Transverse colon (tissue), 4 donors: ENCODE measurements around the gene RILPL1. TPM values are rescaled to one million over a fixed set of nuclear protein-coding genes. Genes with fewer than 3 reads are reported as not detected.

Source experiments
- DNase-seq: peaks from one replicate; pipeline ENCODE4 v3.0.0-alpha.2; 2019
- H3K27ac ChIP-seq, 4 donors: fragments of 200-600 bp; sonication (generic); 2 replicates each; pipeline ENCODE4 v1.5.1; 2016 to 2018; ENCODE audit warnings: inconsistent platforms in 4 of 4
- H3K27me3 ChIP-seq: fragments of 200-600 bp; sonication (generic); 2 replicates; pipeline ENCODE4 v1.5.1; 2017; ENCODE audit warnings: inconsistent platforms
- H3K36me3 ChIP-seq, 4 donors: fragments of 200-600 bp; sonication (generic); 2 replicates each; pipeline ENCODE4 v1.5.1; 2017 to 2019; ENCODE audit warnings: inconsistent platforms in 4 of 4
- H3K4me1 ChIP-seq, 4 donors: fragments of 200-600 bp; sonication (generic); 2 replicates each; pipeline ENCODE4 v1.5.1; 2017 to 2020; ENCODE audit warnings: inconsistent platforms in 4 of 4
- H3K4me3 ChIP-seq, 4 donors: fragments of 200-600 bp; sonication (generic); 1 replicate in 1 of 4; 2 replicates in 3 of 4; pipeline versions ENCODE4 v1.5.1 to v1.6.1; 2017 to 2019; ENCODE audit warnings: inconsistent platforms in 4 of 4
- H3K9me3 ChIP-seq, 2 donors: fragments of 200-600 bp; sonication (generic); 2 replicates each; pipeline ENCODE4 v1.5.1; 2017 to 2019; ENCODE audit warnings: inconsistent platforms in 2 of 2
- CTCF ChIP-seq, 5 experiments: fragments of 200-600 bp in 3 of 5; fragments of 450-650 bp in 2 of 5; sonication (generic) in 3 of 5; IDR thresholded peaks; 1 replicate in 2 of 5; 2 replicates in 3 of 5; pipeline ENCODE4 v1.5.1; 2016 to 2017; ENCODE audit warnings: antibody characterized with exemption in 5 of 5, inconsistent platforms in 3 of 5, mild to moderate bottlenecking in 2 of 5, moderate library complexity in 1 of 5
- EP300 ChIP-seq: sonication (generic); formaldehyde crosslinking; IDR thresholded peaks from one replicate; pipeline ENCODE4 v1.6.1; 2017; ENCODE audit warnings: antibody characterized with exemption, low read depth
- POLR2A ChIP-seq: fragments of 450-650 bp; IDR thresholded peaks from one replicate; pipeline ENCODE4 v1.6.1; 2016; ENCODE audit warnings: antibody characterized with exemption, mild to moderate bottlenecking, moderate library complexity
- POLR2AphosphoS5 ChIP-seq, 3 donors: sonication (generic); formaldehyde crosslinking; IDR thresholded peaks; one replicate each; pipeline ENCODE4 v1.6.1; 2016; ENCODE audit warnings: antibody characterized with exemption in 3 of 3
- WGBS, 2 donors: methylation state at CpG; one replicate each; pipeline ENCODE4 v1.1.5; 2018; ENCODE audit warnings: low coverage in 1 of 2; 5-methylcytosine and 5-hydroxymethylcytosine counted together
- in situ Hi-C, 4 donors: fragments of 200-750 bp; cut with MboI; loops; one replicate each; pipeline versions ENCODE4 v1.15.0 to v1.15.1; 2017; ENCODE audit warnings: low sequenced_read_pairs in 3 of 4, low pct_ligation_motif_present in 1 of 4, low pct_unique_long_range_greater_than_20kb in 1 of 4
- intact Hi-C: fragments of 100-400 bp; cut with DNase I; formaldehyde crosslinking; loops from one replicate; pipeline ENCODE4 v1.15.1; 2023; ENCODE audit warnings: low total_unique reads
- total RNA-seq, 4 donors: library from RNA; depleted of rRNA; stranded (reverse); fragments of >200 nt; gene quantifications; one replicate each; pipeline ENCODE4 v1.1.0, GENCODE V29; 2016

The RILPL1 gene
- total RNA-seq, 4 donors from 2014 or later, result 1.6 to 6.7 (median 5.0) TPM

GRCh38 chr12:123506843-123507236 is 26.7 kb downstream of the RILPL1 start:
- Histone ChIP-seq H3K36me3 (no peaks in the 10 kb centered on the region), H3K4me3 (no peak overlapping the region), H3K27ac (no peak overlapping the region), H3K9me3 (no peaks in the 10 kb centered on the region), H3K27me3 (no peaks in the 10 kb centered on the region), H3K4me1 (no peaks in the 10 kb centered on the region)
- no peak for DNase-seq
- no peak for TF ChIP-seq EP300
- TF ChIP-seq POLR2A, result no peak
- no peak for TF ChIP-seq POLR2AphosphoS5 (IDR thresholded peaks at IDR 0.05)
- TF ChIP-seq CTCF (IDR thresholded peaks at IDR 0.05), result no peak
- intact Hi-C loops, result no loop called here
- in situ Hi-C loops, result no loop called here
- 84% methylated on average over 6 of the region's 6 CpGs; no CpG with 5 or more reads in 1 of the 2 donors for WGBS, 2 donors

GRCh38 chr12:123506059-123506842 is 27.3 kb downstream of the RILPL1 start:
- no peaks in the 10 kb centered on the region for H3K9me3 ChIP-seq
- no peak overlapping the region for H3K27ac ChIP-seq
- no peaks in the 10 kb centered on the region for H3K36me3 ChIP-seq
- TF ChIP-seq CTCF (IDR thresholded peaks at IDR 0.05) (no peak), POLR2A (no peak), POLR2AphosphoS5 (IDR thresholded peaks at IDR 0.05) (no peak), EP300 (no peak)
- no peak for DNase-seq
- in situ Hi-C loops, result no loop called here
- intact Hi-C loops, result no loop called here
- no peaks in the 10 kb centered on the region for H3K4me1 ChIP-seq
- 90 to 94% methylated on average over 4 to 17 of the region's 17 CpGs for WGBS, 2 donors
- no peaks in the 10 kb centered on the region for H3K27me3 ChIP-seq
- no peak overlapping the region for H3K4me3 ChIP-seq

GRCh38 chr12:123502163-123502704 is 31.3 kb downstream of the RILPL1 start:
- WGBS, 2 donors, result 85 to 91% methylated on average over 10 to 12 of the region's 12 CpGs
- intact Hi-C loops, result no loop called here
- H3K4me3 ChIP-seq, result no peak overlapping the region
- in situ Hi-C loops, result no loop called here
- H3K27ac ChIP-seq, result no peak overlapping the region
- H3K27me3 ChIP-seq, result no peaks in the 10 kb centered on the region
- no peak for DNase-seq
- H3K4me1 ChIP-seq, result no peaks in the 10 kb centered on the region
- no peaks in the 10 kb centered on the region for H3K36me3 ChIP-seq
- H3K9me3 ChIP-seq, result no peaks in the 10 kb centered on the region
- TF ChIP-seq POLR2AphosphoS5 (IDR thresholded peaks at IDR 0.05) (no peak), POLR2A (no peak), CTCF (IDR thresholded peaks at IDR 0.05) (no peak), EP300 (no peak)

- DNase-seq, result no peak
- Histone ChIP-seq H3K36me3 (no peaks in the 10 kb centered on the region), H3K27ac (no peak overlapping the region), H3K27me3 (no peaks in the 10 kb centered on the region), H3K4me1 (no peaks in the 10 kb centered on the region), H3K4me3 (no peak overlapping the region), H3K9me3 (no peaks in the 10 kb centered on the region)
- TF ChIP-seq EP300, result no peak
- no peak for TF ChIP-seq CTCF (IDR thresholded peaks at IDR 0.05)
- TF ChIP-seq POLR2AphosphoS5 (IDR thresholded peaks at IDR 0.05), result no peak
- TF ChIP-seq POLR2A, result no peak
- in situ Hi-C loops (no loop called here), intact Hi-C loops (no loop called here)
- 93% methylated on average over 16 of the region's 16 CpGs; no CpG with 5 or more reads in 1 of the 2 donors for WGBS, 2 donors
These were observed 34.2 kb downstream of the RILPL1 start for GRCh38 chr12:123499332-123499731.
